HepG2 (cell line): ENCODE measurements around the gene RHBDD1. TPM values are rescaled to one million over a fixed set of nuclear protein-coding genes. Genes with fewer than 3 reads are reported as not detected.

Source experiments
- ATAC-seq: fragments of 200-7000 bp; cut with Tn5 transposase; 3 replicates; pipeline ENCODE4 v1.9.1; 2020; ENCODE audit warnings: mild to moderate bottlenecking, moderate library complexity
- BruUV-seq: library from RNA; stranded (reverse); fragments of 400-500 nt; replicated peaks from 2 replicates; lab custom pipeline; 2021; lab: Mats Ljungman, UMichigan
- CTCF ChIA-PET: fragments of 300-600 bp; formaldehyde crosslinking; extraction: SDS; loops from one replicate; lab custom pipeline; 2021; ENCODE audit warnings: low total read pairs, inconsistent platforms, low intra/inter-chr PET ratio; lab: Yijun Ruan, JAX
- POLR2A ChIA-PET: fragments of 350-600 bp; sonication (Branson Sonifier 250); formaldehyde crosslinking; loops from one replicate; lab custom pipeline; 2020; ENCODE audit warnings: antibody characterized with exemption, inconsistent platforms; lab: Yijun Ruan, JAX
- DNase-seq: peaks from one replicate; pipeline ENCODE4 v3.0.0-alpha.2; 2015; ENCODE audit warnings: low spot score
- FAIRE-seq: peaks from 3 replicates; lab custom pipeline; 2011; peaks lifted over from hg19 to GRCh38; lab: Jason Lieb, UNC
- H2AFZ ChIP-seq: one replicate; pipeline ENCODE4 v1.6.1; 2011; ENCODE audit warnings: low read length, inconsistent platforms
- H3K27ac ChIP-seq: fragments of 300-600 bp; 3 replicates; pipeline ENCODE4 v1.8.0; 2011; ENCODE audit warnings: mixed run types, mild to moderate bottlenecking, mixed read lengths, low read length, inconsistent platforms; ENCODE audit not compliant: insufficient read depth; ENCODE audit errors: extremely low read length
- H3K27me3 ChIP-seq, 2 experiments: fragments of 200-600 bp in 1 of 2; 2 replicates in 1 of 2; 3 replicates in 1 of 2; pipeline versions ENCODE4 v1.6.0 to v1.8.0; 2011; ENCODE audit warnings: low read length in 2 of 2, mild to moderate bottlenecking in 2 of 2, moderate library complexity in 2 of 2, inconsistent platforms in 1 of 2; ENCODE audit not compliant: insufficient read depth in 2 of 2, control insufficient read depth in 1 of 2
- H3K36me3 ChIP-seq, 2 experiments: fragments of 200-600 bp in 1 of 2; replicated peaks in 1 of 2; 2 replicates in 1 of 2; 3 replicates in 1 of 2; pipeline versions ENCODE4 v1.5.1 to v1.8.0; 2011; ENCODE audit warnings: low read length in 2 of 2, inconsistent platforms in 1 of 2; ENCODE audit not compliant: insufficient read depth in 2 of 2, control insufficient read depth in 1 of 2
- H3K4me1 ChIP-seq: 2 replicates; pipeline ENCODE4 v1.5.1; 2012; ENCODE audit warnings: low read length, inconsistent platforms; ENCODE audit not compliant: insufficient read depth
- H3K4me2 ChIP-seq: 2 replicates; pipeline ENCODE4 v1.6.0; 2011; ENCODE audit warnings: low read depth, low read length, inconsistent platforms
- H3K4me3 ChIP-seq, 3 experiments: fragments of 200-600 bp in 1 of 3; sonication (generic), shearing (Covaris generic) in 1 of 3; replicated peaks in 1 of 3; 2 replicates each; pipeline ENCODE4 v1.5.1; 2011 to 2016; ENCODE audit warnings: low read length in 3 of 3, inconsistent platforms in 2 of 3, low read depth in 2 of 3, mild to moderate bottlenecking in 2 of 3, control low read depth in 1 of 3, mixed read lengths in 1 of 3; ENCODE audit not compliant: insufficient read depth in 1 of 3
- H3K79me2 ChIP-seq: one replicate; pipeline ENCODE4 v1.6.1; 2011; ENCODE audit warnings: low read length, inconsistent platforms; ENCODE audit not compliant: insufficient read depth
- H3K9ac ChIP-seq: 2 replicates; pipeline ENCODE4 v1.6.0; 2011; ENCODE audit warnings: mild to moderate bottlenecking, low read depth, low read length, inconsistent platforms; ENCODE audit not compliant: insufficient read depth
- H3K9me3 ChIP-seq: 2 replicates; pipeline ENCODE4 v1.5.1; 2012; ENCODE audit warnings: mild to moderate bottlenecking, low read length
- H4K20me1 ChIP-seq: 2 replicates; pipeline ENCODE4 v1.6.0; 2011; ENCODE audit warnings: inconsistent platforms, mild to moderate bottlenecking, low read length, moderate library complexity; ENCODE audit not compliant: insufficient read depth
- FLYWCH1 ChIP-seq: sonication (generic); formaldehyde crosslinking; IDR thresholded peaks from 2 replicates; pipeline ENCODE4 v1.8.1; 2023; ENCODE audit warnings: mild to moderate bottlenecking, missing genetic modification reagents
- POLR2AphosphoS2 ChIP-seq: IDR thresholded peaks from 2 replicates; pipeline ENCODE4 v1.6.1; 2011; ENCODE audit warnings: low read depth, low read length, improper control_type of control experiment
- ZBTB7A ChIP-seq: sonication (generic); formaldehyde crosslinking; IDR thresholded peaks from 2 replicates; pipeline ENCODE4 v1.8.0; 2022; ENCODE audit warnings: mild to moderate bottlenecking, missing genetic modification reagents
- ZMAT5 ChIP-seq: sonication (generic); formaldehyde crosslinking; IDR thresholded peaks from 2 replicates; pipeline ENCODE4 v1.5.0; 2020; ENCODE audit warnings: mild to moderate bottlenecking, low read depth, missing genetic modification reagents, borderline replicate concordance
- ZMYM4 ChIP-seq: sonication (generic); formaldehyde crosslinking; IDR thresholded peaks from 2 replicates; pipeline ENCODE4 v1.8.1; 2023; ENCODE audit warnings: mild to moderate bottlenecking, missing genetic modification reagents
- ZNF18 ChIP-seq: sonication (generic); formaldehyde crosslinking; IDR thresholded peaks from 2 replicates; pipeline ENCODE4 v1.8.0; 2022; ENCODE audit warnings: mild to moderate bottlenecking, missing genetic modification reagents; ENCODE audit not compliant: insufficient replicate concordance
- ZNF572 ChIP-seq: sonication (generic); formaldehyde crosslinking; IDR thresholded peaks from 2 replicates; pipeline ENCODE4 v1.5.1; 2020; ENCODE audit warnings: mild to moderate bottlenecking, missing genetic modification reagents
- ZSCAN31 ChIP-seq: sonication (generic); formaldehyde crosslinking; IDR thresholded peaks from 2 replicates; pipeline ENCODE4 v1.5.0; 2020; ENCODE audit warnings: low read depth, mild to moderate bottlenecking, missing genetic modification reagents
- WGBS: methylation state at CpG from one replicate; pipeline ENCODE4 v1.1.6; 2017; ENCODE audit warnings: low lambda C conversion rate; 5-methylcytosine and 5-hydroxymethylcytosine counted together
- in situ Hi-C: cut with HindIII; loops from 2 replicates; pipeline ENCODE4 v1.10.0; 2017; ENCODE audit warnings: low pct_unique_long_range_greater_than_20kb; ENCODE audit not compliant: extremely low pct_ligation_motif_present
- intact Hi-C: fragments of 100-400 bp; cut with micrococcal nuclease; formaldehyde crosslinking; loops from one replicate; pipeline ENCODE4 v1.10.0; 2022; ENCODE audit not compliant: unreplicated experiment
- polyA plus RNA-seq, 8 experiments: library from polyadenylated mRNA; depleted of rRNA in 3 of 8; stranded (reverse) in 7 of 8; unstranded in 1 of 8; fragments of >200 nt; fragmentation: Illumina TruSeq in 4 of 8; extraction: Trizol in 4 of 8; gene quantifications; 2 replicates each; pipeline versions ENCODE4 v1.2.1 to v1.2.3, GENCODE V29; 2011 to 2016; ENCODE audit warnings: low read depth in 4 of 8, missing spikeins in 1 of 8, mixed read lengths in 1 of 8; ENCODE audit not compliant: insufficient read depth in 1 of 8
- total RNA-seq, 5 experiments: library from RNA; depleted of rRNA; stranded (reverse); fragments of >200 nt; fragmentation: Illumina TruSeq; extraction: Trizol; gene quantifications; 2 replicates each; pipeline ENCODE4 v1.2.3, GENCODE V29; 2016; ENCODE audit warnings: low read depth in 1 of 5

RHBDD1 gene
- total and polyA plus RNA-seq, 2 of the 13 experiments (the other 11 are each of a cell fraction or from before 2014, with no cell fraction given), result 8.2 to 9.5 TPM

- Histone ChIP-seq H3K4me2 (no peak overlapping the region), H3K36me3 (no peaks in the 10 kb centered on the region), H4K20me1 (no peaks in the 10 kb centered on the region), H3K27me3 (no peaks in the 10 kb centered on the region), H3K9me3 (no peaks in the 10 kb centered on the region)
- FAIRE-seq, result no peak
- intact Hi-C loops, result no loop called here
- TF ChIP-seq ZBTB7A (CRISPR knock-in tag), result no peak
- no peak for TF ChIP-seq ZSCAN31
- no peak for TF ChIP-seq FLYWCH1 (CRISPR knock-in tag)
- no peak for TF ChIP-seq ZNF18 (CRISPR knock-in tag)
- no peak for TF ChIP-seq ZMAT5 (CRISPR knock-in tag)
- TF ChIP-seq ZMYM4 (CRISPR knock-in tag), result no peak
- no peak for TF ChIP-seq ZNF572 (CRISPR knock-in tag)
- no peak for TF ChIP-seq POLR2AphosphoS2
- TF ChIP-seq, all 625 proteins: peak for 0
- Histone ChIP-seq H2AFZ (no peak overlapping the region), H3K79me2 (no peaks in the 10 kb centered on the region), H3K27ac (no peak overlapping the region), H3K4me1 (no peaks in the 10 kb centered on the region), H3K9ac (no peak overlapping the region), H3K4me3 (no peak overlapping the region)
- no peak for DNase-seq
- WGBS, result 65% methylated on average over 4 of the region's 4 CpGs
- BruUV-seq, result no TSS peak
- POLR2A ChIA-PET, result no interaction called here
- in situ Hi-C loops, result no loop called here
- CTCF ChIA-PET, result no interaction called here
- ATAC-seq, result no peak
These were observed 135.9 kb downstream of the RHBDD1 start for GRCh38 chr2:226971770-226972169.
